Neural progenitor cell (in vitro differentiated cells): Measurements from ENCODE around the gene ZNF232. TPM values are rescaled to one million over a fixed set of nuclear protein-coding genes. Genes with fewer than 3 reads are reported as not detected.

Source experiments
- DNase-seq: peaks from one replicate; pipeline ENCODE4 v3.0.0-alpha.2; 2016; ENCODE audit warnings: low spot score
- H2AFZ ChIP-seq: fragments of 200-600 bp; sonication (generic); replicated peaks from 2 replicates; pipeline ENCODE4 v1.6.1; 2016; ENCODE audit warnings: antibody characterized with exemption
- H3F3A ChIP-seq: fragments of 200-600 bp; sonication (generic); 2 replicates; pipeline ENCODE4 v1.6.1; 2016; ENCODE audit warnings: antibody characterized with exemption, low read depth
- H3K27ac ChIP-seq: fragments of 200-600 bp; sonication (generic); 2 replicates; pipeline ENCODE4 v1.5.1; 2016; ENCODE audit warnings: mild to moderate bottlenecking
- H3K27me3 ChIP-seq: fragments of 200-600 bp; sonication (generic); 2 replicates; pipeline ENCODE4 v1.6.1; 2016; ENCODE audit warnings: mild to moderate bottlenecking, moderate library complexity
- H3K36me3 ChIP-seq: fragments of 200-600 bp; sonication (generic); 2 replicates; pipeline ENCODE4 v1.5.1; 2016
- H3K4me1 ChIP-seq: fragments of 200-600 bp; sonication (generic); 2 replicates; pipeline ENCODE4 v1.6.1; 2016; ENCODE audit warnings: mixed run types
- H3K4me2 ChIP-seq: fragments of 200-600 bp; sonication (generic); 2 replicates; pipeline ENCODE4 v1.6.1; 2016
- H3K4me3 ChIP-seq: fragments of 200-600 bp; sonication (generic); 2 replicates; pipeline ENCODE4 v1.5.1; 2016
- H3K79me2 ChIP-seq: fragments of 200-600 bp; sonication (generic); 2 replicates; pipeline ENCODE4 v1.6.1; 2016; ENCODE audit warnings: low read depth
- H3K9ac ChIP-seq: fragments of 200-600 bp; sonication (generic); 2 replicates; pipeline ENCODE4 v1.6.1; 2016
- H3K9me3 ChIP-seq: fragments of 200-600 bp; sonication (generic); 2 replicates; pipeline ENCODE4 v1.5.1; 2016; ENCODE audit warnings: low read depth
- H4K20me1 ChIP-seq: fragments of 200-600 bp; sonication (generic); 2 replicates; pipeline ENCODE4 v1.6.1; 2016; ENCODE audit warnings: low read depth
- H3K27ac Mint-ChIP-seq: 3 replicates; pipeline ENCODE4 v1.8.0; 2021; ENCODE audit warnings: mixed read lengths
- H3K27me3 Mint-ChIP-seq: 2 replicates; pipeline ENCODE4 v1.8.0; 2022; ENCODE audit warnings: low read depth, mild to moderate bottlenecking, inconsistent platforms, moderate library complexity, mixed read lengths; ENCODE audit not compliant: insufficient read depth
- H3K36me3 Mint-ChIP-seq: 3 replicates; pipeline ENCODE4 v1.8.0; 2021; ENCODE audit warnings: mixed read lengths
- H3K4me1 Mint-ChIP-seq: 3 replicates; pipeline ENCODE4 v1.8.0; 2021; ENCODE audit warnings: mixed read lengths
- H3K4me3 Mint-ChIP-seq: 3 replicates; pipeline ENCODE4 v1.8.0; 2021; ENCODE audit warnings: mild to moderate bottlenecking, moderate library complexity, mixed read lengths
- H3K9me3 Mint-ChIP-seq: 3 replicates; pipeline ENCODE4 v1.8.0; 2020; ENCODE audit warnings: mixed read lengths
- CTCF ChIP-seq: fragments of 200-600 bp; sonication (generic); IDR thresholded peaks from 2 replicates; pipeline ENCODE4 v1.5.1; 2017; ENCODE audit warnings: antibody characterized with exemption, mild to moderate bottlenecking
- EZH2 ChIP-seq: fragments of 200-600 bp; sonication (generic); IDR thresholded peaks from 2 replicates; pipeline ENCODE4 v1.6.1; 2017; ENCODE audit warnings: antibody characterized with exemption, mild to moderate bottlenecking, moderate library complexity
- EZH2phosphoT487 ChIP-seq: fragments of 200-600 bp; sonication (generic); IDR thresholded peaks from 2 replicates; pipeline ENCODE4 v1.6.1; 2017; ENCODE audit warnings: antibody characterized with exemption
- total RNA-seq: library from RNA; depleted of rRNA; stranded (reverse); fragments of >200 nt; gene quantifications from 2 replicates; pipeline ENCODE4 v1.2.3, GENCODE V29; 2015; ENCODE audit warnings: low replicate concordance

The ZNF232 gene
- total RNA-seq, 1 donor from 2014 or later: 29.4 TPM

GRCh38 chr17:5115673-5116651 lies 4.3 kb upstream of the ZNF232 start, which contains the start of gene USP6:
TSS of gene USP6 (plus strand) at chr17:5116032. CDS start at chr17:5130368, 14,336 bp downstream.
- Mint-ChIP-seq H3K4me3 (no peak within 1 kb of the TSS), H3K36me3 (peaks cover 10% of the 10 kb centered on the region), H3K27ac (peak within 1 kb of the TSS; percentile 57), H3K27me3 (peaks cover 3% of the 10 kb centered on the region), H3K4me1 (peaks cover 5% of the 10 kb centered on the region), H3K9me3 (peaks cover 23% of the 10 kb centered on the region)
- H3K4me1 ChIP-seq: peaks cover 2% of the 10 kb centered on the region
- H3F3A ChIP-seq: peaks cover 15% of the 10 kb centered on the region
- peaks cover 6% of the 10 kb centered on the region for H3K79me2 ChIP-seq
- H3K27ac ChIP-seq: no peak within 1 kb of the TSS
- no peaks in the 10 kb centered on the region for H3K27me3 ChIP-seq
- no peak within 1 kb of the TSS for H3K9ac ChIP-seq
- no peak within 1 kb of the TSS for H2AFZ ChIP-seq
- H3K4me2 ChIP-seq: no peak within 1 kb of the TSS
- no peak for DNase-seq
- H4K20me1 ChIP-seq: no peaks in the 10 kb centered on the region
- H3K4me3 ChIP-seq: no peak within 1 kb of the TSS
- H3K36me3 ChIP-seq: no peaks in the 10 kb centered on the region
- no peak for TF ChIP-seq EZH2
- TF ChIP-seq CTCF: no peak
- TF ChIP-seq EZH2phosphoT487: no peak
- H3K9me3 ChIP-seq: no peaks in the 10 kb centered on the region

- H3K27ac ChIP-seq: no peak overlapping the region
- Mint-ChIP-seq H3K4me1 (peaks cover 14% of the 10 kb centered on the region), H3K27me3 (no peaks in the 10 kb centered on the region), H3K27ac (peak overlapping the region; percentile 8), H3K4me3 (peak overlapping the region; percentile 86), H3K36me3 (peaks cover 54% of the 10 kb centered on the region), H3K9me3 (peaks cover 49% of the 10 kb centered on the region)
- H3K36me3 ChIP-seq: peaks cover 20% of the 10 kb centered on the region
- H3F3A ChIP-seq: peaks cover 15% of the 10 kb centered on the region
- DNase-seq: no peak
- peak overlapping the region; percentile 42 for H3K9ac ChIP-seq
- H3K27me3 ChIP-seq: no peaks in the 10 kb centered on the region
- no peaks in the 10 kb centered on the region for H4K20me1 ChIP-seq
- peaks cover 31% of the 10 kb centered on the region for H3K79me2 ChIP-seq
- peak overlapping the region; percentile 85 for H3K4me2 ChIP-seq
- H3K4me3 ChIP-seq: peak overlapping the region; percentile 59
- H2AFZ ChIP-seq: no peak overlapping the region
- H3K9me3 ChIP-seq: no peaks in the 10 kb centered on the region
- peaks cover 10% of the 10 kb centered on the region for H3K4me1 ChIP-seq
- no peak for TF ChIP-seq EZH2
- no peak for TF ChIP-seq EZH2phosphoT487
- no peak for TF ChIP-seq CTCF
Measured at GRCh38 chr17:5110816-5111215, 862 bp downstream of the ZNF232 start.

- peaks cover 13% of the 10 kb centered on the region for H3K27me3 Mint-ChIP-seq
- no peak overlapping the region for H3K4me3 ChIP-seq
- peaks cover 16% of the 10 kb centered on the region for H3F3A ChIP-seq
- no peak overlapping the region for H2AFZ ChIP-seq
- H3K9me3 ChIP-seq: peaks cover 7% of the 10 kb centered on the region
- H3K4me2 ChIP-seq: no peak overlapping the region
- no peaks in the 10 kb centered on the region for H3K79me2 ChIP-seq
- H4K20me1 ChIP-seq: no peaks in the 10 kb centered on the region
- H3K36me3 ChIP-seq: peaks cover 11% of the 10 kb centered on the region
- no peak overlapping the region for H3K9ac ChIP-seq
- H3K4me3 Mint-ChIP-seq: no peak overlapping the region
- no peak overlapping the region for H3K27ac ChIP-seq
- peaks cover 27% of the 10 kb centered on the region for H3K36me3 Mint-ChIP-seq
- DNase-seq: no peak
- peaks cover 68% of the 10 kb centered on the region for H3K9me3 Mint-ChIP-seq
- H3K4me1 ChIP-seq: no peaks in the 10 kb centered on the region
- H3K27me3 ChIP-seq: peaks cover 21% of the 10 kb centered on the region
- H3K4me1 Mint-ChIP-seq: no peaks in the 10 kb centered on the region
- no peak overlapping the region for H3K27ac Mint-ChIP-seq
- TF ChIP-seq EZH2phosphoT487 (no peak), EZH2 (no peak)
Measured at GRCh38 chr17:5100832-5101231, 10.8 kb downstream of the ZNF232 start.

- H3K27ac Mint-ChIP-seq: no peak overlapping the region
- peaks cover 21% of the 10 kb centered on the region for H3K27me3 ChIP-seq
- peaks cover 11% of the 10 kb centered on the region for H3K9me3 ChIP-seq
- no peak for DNase-seq
- no peaks in the 10 kb centered on the region for H3K4me1 Mint-ChIP-seq
- H3K27ac ChIP-seq: no peak overlapping the region
- H3K4me1 ChIP-seq: no peaks in the 10 kb centered on the region
- H3K4me3 ChIP-seq: no peak overlapping the region
- H3K36me3 ChIP-seq: peaks cover under 1% of the 10 kb centered on the region
- no peaks in the 10 kb centered on the region for H4K20me1 ChIP-seq
- H3K36me3 Mint-ChIP-seq: peaks cover 16% of the 10 kb centered on the region
- H3K4me3 Mint-ChIP-seq: no peak overlapping the region
- no peak for TF ChIP-seq EZH2phosphoT487
- TF ChIP-seq CTCF: no peak
- no peak for TF ChIP-seq EZH2
- H3K79me2 ChIP-seq: no peaks in the 10 kb centered on the region
- peaks cover 16% of the 10 kb centered on the region for H3F3A ChIP-seq
- no peak overlapping the region for H3K9ac ChIP-seq
- H2AFZ ChIP-seq: no peak overlapping the region
- peaks cover 13% of the 10 kb centered on the region for H3K27me3 Mint-ChIP-seq
- H3K4me2 ChIP-seq: no peak overlapping the region
- H3K9me3 Mint-ChIP-seq: peaks cover 64% of the 10 kb centered on the region
Measured at GRCh38 chr17:5099271-5099670, 12.4 kb downstream of the ZNF232 start.
